ENCODE measurements around the gene ASIC2. TPM values are rescaled to one million over a fixed set of nuclear protein-coding genes. Genes with fewer than 3 reads are reported as not detected.
A peak's percentile ranks its signal among the peaks of the same experiment; 100 is the strongest.

Gene ASIC2
- total RNA-seq, 1 donor from 2014 or later: 0.36 TPM

GRCh38 chr17:32998111-32998886 lies 294.8 kb downstream of the ASIC2 start:
- H3K9ac ChIP-seq (ENCODE audit: low read length): no peak overlapping the region
- DNase-seq (ENCODE audit: low read depth) (peak; percentile 29), FAIRE-seq (no peak)
- peak overlapping the region; percentile 48 for H2AFZ ChIP-seq (ENCODE audit: low read depth, low read length)
- no peaks in the 10 kb centered on the region for H3K79me2 ChIP-seq (ENCODE audit: insufficient read depth, low read length)
- peaks cover 4% of the 10 kb centered on the region for H3K4me1 Mint-ChIP-seq (ENCODE audit: low read depth, unreplicated experiment)
- no peaks in the 10 kb centered on the region for H3K9me3 ChIP-seq (ENCODE audit: insufficient read depth, low read depth, low read length)
- no peaks in the 10 kb centered on the region for H3K9me3 Mint-ChIP-seq (ENCODE audit: unreplicated experiment)
- no peaks in the 10 kb centered on the region for H4K20me1 ChIP-seq (ENCODE audit: insufficient read depth, low read length)
- H3K36me3 Mint-ChIP-seq (ENCODE audit: low read depth, unreplicated experiment): no peaks in the 10 kb centered on the region
- H3K27me3 Mint-ChIP-seq (ENCODE audit: low read depth, unreplicated experiment): peaks cover 13% of the 10 kb centered on the region
- peak overlapping the region; percentile 47 for H3K4me3 Mint-ChIP-seq (ENCODE audit: unreplicated experiment)
- peak overlapping the region; percentile 53 for H3K4me2 ChIP-seq (ENCODE audit: low read length)
- H3K27ac ChIP-seq (ENCODE audit: low read depth, low read length): no peak overlapping the region
- no peaks in the 10 kb centered on the region for H3K36me3 ChIP-seq (ENCODE audit: insufficient read depth, low read length)
- peak overlapping the region; percentile 72 for H3K27ac Mint-ChIP-seq (ENCODE audit: unreplicated experiment)
- peak; percentile 78 for TF ChIP-seq CTCF (IDR thresholded peaks at IDR 0.05; ENCODE audit: insufficient read depth, low read depth, low read length)
- no peak for TF ChIP-seq EZH2 (IDR thresholded peaks at IDR 0.05; ENCODE audit: insufficient read depth, low read length)
- H3K4me1 ChIP-seq (ENCODE audit: insufficient read depth, low read length): peaks cover 2% of the 10 kb centered on the region
- no peak overlapping the region for H3K4me3 ChIP-seq (ENCODE audit: insufficient read depth, low read depth, low read length)
- H3K27me3 ChIP-seq (ENCODE audit: insufficient read depth, low read length): peaks cover 5% of the 10 kb centered on the region

GRCh38 chr17:32995416-32996045 lies 297.6 kb downstream of the ASIC2 start:
- no peak overlapping the region for H3K9ac ChIP-seq (ENCODE audit: low read length)
- DNase-seq (ENCODE audit: low read depth): no peak
- H3K36me3 ChIP-seq (ENCODE audit: insufficient read depth, low read length): no peaks in the 10 kb centered on the region
- no peak overlapping the region for H3K27ac ChIP-seq (ENCODE audit: low read depth, low read length)
- no peaks in the 10 kb centered on the region for H3K9me3 ChIP-seq (ENCODE audit: insufficient read depth, low read depth, low read length)
- no peak for FAIRE-seq
- H3K27me3 ChIP-seq (ENCODE audit: insufficient read depth, low read length): peaks cover 3% of the 10 kb centered on the region
- H3K4me1 ChIP-seq (ENCODE audit: insufficient read depth, low read length): peaks cover 2% of the 10 kb centered on the region
- no peak overlapping the region for H3K4me3 ChIP-seq (ENCODE audit: insufficient read depth, low read depth, low read length)
- H3K79me2 ChIP-seq (ENCODE audit: insufficient read depth, low read length): no peaks in the 10 kb centered on the region
- H3K9me3 Mint-ChIP-seq (ENCODE audit: unreplicated experiment): no peaks in the 10 kb centered on the region
- H2AFZ ChIP-seq (ENCODE audit: low read depth, low read length): no peak overlapping the region
- H3K27ac Mint-ChIP-seq (ENCODE audit: unreplicated experiment): no peak overlapping the region
- H3K36me3 Mint-ChIP-seq (ENCODE audit: low read depth, unreplicated experiment): no peaks in the 10 kb centered on the region
- TF ChIP-seq CTCF (IDR thresholded peaks at IDR 0.05; ENCODE audit: insufficient read depth, low read depth, low read length): no peak
- TF ChIP-seq EZH2 (IDR thresholded peaks at IDR 0.05; ENCODE audit: insufficient read depth, low read length): no peak
- peaks cover 4% of the 10 kb centered on the region for H3K4me1 Mint-ChIP-seq (ENCODE audit: low read depth, unreplicated experiment)
- no peaks in the 10 kb centered on the region for H4K20me1 ChIP-seq (ENCODE audit: insufficient read depth, low read length)
- no peak overlapping the region for H3K4me3 Mint-ChIP-seq (ENCODE audit: unreplicated experiment)
- peaks cover 21% of the 10 kb centered on the region for H3K27me3 Mint-ChIP-seq (ENCODE audit: low read depth, unreplicated experiment)
- no peak overlapping the region for H3K4me2 ChIP-seq (ENCODE audit: low read length)

GRCh38 chr17:32993977-32994376 lies 299.1 kb downstream of the ASIC2 start:
- Histone ChIP-seq H3K27ac (ENCODE audit: low read depth, low read length) (no peak overlapping the region), H4K20me1 (ENCODE audit: insufficient read depth, low read length) (no peaks in the 10 kb centered on the region), H3K9me3 (ENCODE audit: insufficient read depth, low read depth, low read length) (no peaks in the 10 kb centered on the region), H3K27me3 (ENCODE audit: insufficient read depth, low read length) (peaks cover 3% of the 10 kb centered on the region), H3K4me3 (ENCODE audit: insufficient read depth, low read depth, low read length) (no peak overlapping the region), H3K36me3 (ENCODE audit: insufficient read depth, low read length) (no peaks in the 10 kb centered on the region), H3K4me1 (ENCODE audit: insufficient read depth, low read length) (peaks cover 2% of the 10 kb centered on the region), H2AFZ (ENCODE audit: low read depth, low read length) (no peak overlapping the region), H3K4me2 (ENCODE audit: low read length) (no peak overlapping the region), H3K9ac (ENCODE audit: low read length) (no peak overlapping the region), H3K79me2 (ENCODE audit: insufficient read depth, low read length) (no peaks in the 10 kb centered on the region)
- Mint-ChIP-seq H3K27me3 (ENCODE audit: low read depth, unreplicated experiment) (peaks cover 21% of the 10 kb centered on the region), H3K36me3 (ENCODE audit: low read depth, unreplicated experiment) (no peaks in the 10 kb centered on the region), H3K27ac (ENCODE audit: unreplicated experiment) (no peak overlapping the region), H3K9me3 (ENCODE audit: unreplicated experiment) (peaks cover 5% of the 10 kb centered on the region), H3K4me3 (ENCODE audit: unreplicated experiment) (no peak overlapping the region), H3K4me1 (ENCODE audit: low read depth, unreplicated experiment) (peaks cover 4% of the 10 kb centered on the region)
- DNase-seq (ENCODE audit: low read depth) (no peak), FAIRE-seq (no peak)
- TF ChIP-seq CTCF (IDR thresholded peaks at IDR 0.05; ENCODE audit: insufficient read depth, low read depth, low read length): no peak

Measured in astrocyte (in vitro differentiated cells and primary cell).